NCI-H2081 (cell line): ENCODE data around the gene SCLT1.
A peak's percentile ranks its signal among the peaks of the same experiment; 100 is the strongest.
"Not testable (repeated sequence)": the region's sequence is repeated elsewhere in the genome, so short reads cannot be mapped to it uniquely, and the experiment has no call there.

Experiments used
- DNase-seq, 2 experiments: peaks; one replicate each; lab custom pipeline; 2025; lab: John Stamatoyannopoulos, UW

SCLT1 gene

DNA sequence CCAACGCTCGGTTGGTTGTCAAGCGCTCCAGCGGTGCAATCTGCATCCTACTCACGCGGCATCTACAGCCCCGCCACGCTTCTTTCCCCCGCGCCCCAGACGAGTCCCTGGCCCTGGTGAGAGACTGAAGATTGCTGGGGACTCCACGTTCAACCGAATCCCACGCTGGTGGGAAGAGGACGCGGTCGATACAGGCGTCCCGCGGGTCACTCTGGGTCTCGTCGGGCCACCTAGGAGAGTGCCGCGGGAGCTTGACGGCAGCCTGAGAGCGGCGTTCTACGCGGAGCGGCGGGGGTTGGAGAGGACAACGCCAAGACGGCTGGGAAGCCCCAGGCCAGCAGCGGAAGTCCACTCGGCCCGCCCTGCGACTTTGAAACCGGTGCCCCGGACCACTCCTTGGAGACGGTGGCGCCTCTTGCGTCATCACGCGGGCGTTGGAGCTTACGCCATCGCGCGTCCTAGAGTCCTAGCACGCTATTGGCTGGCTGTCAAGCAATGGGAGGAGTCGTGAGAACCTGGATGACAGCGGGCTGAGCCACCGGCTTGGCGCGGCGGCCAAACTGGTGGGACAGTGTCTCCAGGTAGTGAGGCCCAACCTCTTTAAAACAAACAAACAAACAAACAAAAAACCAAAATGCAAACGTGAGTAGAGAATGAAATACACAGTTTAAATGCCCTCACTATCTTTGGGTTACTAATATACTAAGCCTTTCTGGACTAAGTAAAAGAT is at the start of gene SCLT1:
Gene SCLT1 (minus strand): TSS at position 349 of the 730 bp plus-strand sequence. CDS start 436 bp downstream, outside the sequence.
- DNase-seq: peak; percentile 95 to 98

DNA sequence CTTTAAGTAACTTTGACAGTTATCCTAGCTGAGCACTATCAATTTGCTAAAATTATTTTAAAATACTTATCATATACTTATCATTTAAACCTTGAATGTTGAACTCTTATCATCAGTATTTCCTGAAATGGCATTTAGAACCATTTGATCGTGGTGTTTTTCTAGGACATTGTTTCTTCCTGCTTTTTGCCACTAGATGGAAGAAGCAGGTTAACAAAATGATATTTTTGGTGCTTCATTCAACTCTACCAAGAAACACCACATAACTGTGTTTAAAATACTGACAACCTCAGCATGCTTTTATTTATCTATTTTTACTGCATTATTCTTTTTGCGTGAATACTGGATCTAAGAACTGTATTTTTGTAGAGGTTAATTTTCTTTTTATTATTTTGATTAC is 47.2 kb upstream of the SCLT1 start:
- DNase-seq: peak in 1 of 2 experiments; percentile 7

- DNase-seq: peak; percentile 27 to 71
Observed at GRCh38 chr4:129138810-129139496, 45.6 kb upstream of the SCLT1 start.

GRCh38 chr4:129136433-129136832 is 43.1 kb upstream of the SCLT1 start:
- no peak for DNase-seq

GRCh38 chr4:129131343-129131742 is 38.0 kb upstream of the SCLT1 start:
- DNase-seq: no peak

DNA sequence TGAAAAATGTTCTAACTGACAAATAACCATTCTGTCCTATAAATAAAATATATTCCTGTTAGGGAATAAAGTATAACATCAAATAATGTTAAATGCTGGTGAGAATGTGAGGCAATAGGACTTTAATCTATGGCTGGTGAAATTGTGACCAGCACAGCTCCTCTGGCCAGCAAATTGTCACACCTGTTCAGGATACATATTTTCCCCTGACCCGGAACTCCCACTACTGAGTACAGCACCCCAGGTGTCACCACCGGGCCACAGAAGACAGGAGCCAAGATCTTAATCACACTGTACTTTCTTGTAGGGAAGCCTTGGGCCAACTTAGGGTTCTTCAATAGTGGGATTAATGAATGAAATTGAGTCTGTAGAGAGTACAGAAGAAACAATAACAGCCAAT is 35.8 kb upstream of the SCLT1 start:
- DNase-seq: no peak

DNA sequence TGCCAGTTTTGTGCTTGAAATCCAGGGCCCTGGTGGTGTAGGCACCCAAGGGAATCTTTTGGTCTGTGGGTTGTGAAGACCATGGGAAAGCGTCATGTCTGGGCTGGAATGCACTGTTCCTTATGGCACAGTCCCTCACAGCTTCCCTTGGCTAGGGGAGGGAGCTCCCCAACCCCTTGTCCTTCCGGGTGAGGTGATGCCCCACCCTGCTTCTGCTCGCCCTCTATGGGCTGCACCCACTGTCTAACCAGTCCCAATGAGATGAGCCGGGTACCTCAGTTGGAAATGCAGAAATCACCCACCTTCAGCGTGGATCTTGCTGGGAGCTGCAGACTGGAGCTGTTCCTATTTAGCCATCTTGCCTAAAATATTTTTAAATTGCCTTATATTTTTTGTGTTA is 33.3 kb upstream of the SCLT1 start:
- DNase-seq: not testable (repeated sequence)

DNA sequence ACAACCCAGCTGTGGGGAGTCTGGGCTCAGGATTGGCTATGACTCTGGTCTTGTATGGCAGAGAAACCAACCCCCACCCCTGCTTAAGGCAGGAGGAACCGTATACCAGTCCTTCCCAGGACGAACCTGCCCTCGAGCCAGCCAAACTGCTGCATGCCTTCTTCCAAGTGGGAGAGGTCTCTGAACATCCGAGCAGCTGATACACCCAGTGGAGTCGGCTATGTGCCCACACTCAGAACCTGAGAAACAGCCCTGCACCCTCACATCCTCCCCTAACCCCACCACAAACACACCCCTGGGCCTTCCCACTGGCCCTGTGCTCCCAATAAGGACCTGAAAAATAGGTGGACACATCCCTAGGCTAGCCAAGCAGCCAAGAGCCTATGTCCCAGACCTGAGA is 24.4 kb upstream of the SCLT1 start:
- DNase-seq: no peak

DNA sequence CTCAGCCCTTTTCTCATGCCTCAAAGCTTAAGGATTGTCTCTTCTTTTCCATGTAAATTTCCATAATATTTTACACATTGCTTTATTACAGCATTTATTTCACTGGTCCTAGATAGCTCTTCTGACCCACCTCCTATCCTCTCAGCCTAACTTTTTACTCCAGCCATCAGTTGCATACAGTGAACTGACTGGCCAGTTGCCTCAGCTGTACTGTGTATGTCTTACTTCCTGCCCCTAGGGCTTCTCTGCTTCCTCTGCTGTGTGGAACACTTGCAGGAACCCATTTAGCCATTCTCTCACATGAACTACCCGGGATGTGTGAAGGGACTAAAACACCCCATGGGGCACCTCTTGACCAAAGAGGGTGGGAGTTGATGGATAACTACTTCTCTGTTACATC is 20.6 kb upstream of the SCLT1 start:
- no peak for DNase-seq

- no peak for DNase-seq
Observed at GRCh38 chr4:129113434-129113833, 20.1 kb upstream of the SCLT1 start.

GRCh38 chr4:129111919-129112318 is 18.6 kb upstream of the SCLT1 start:
- no peak for DNase-seq

DNA sequence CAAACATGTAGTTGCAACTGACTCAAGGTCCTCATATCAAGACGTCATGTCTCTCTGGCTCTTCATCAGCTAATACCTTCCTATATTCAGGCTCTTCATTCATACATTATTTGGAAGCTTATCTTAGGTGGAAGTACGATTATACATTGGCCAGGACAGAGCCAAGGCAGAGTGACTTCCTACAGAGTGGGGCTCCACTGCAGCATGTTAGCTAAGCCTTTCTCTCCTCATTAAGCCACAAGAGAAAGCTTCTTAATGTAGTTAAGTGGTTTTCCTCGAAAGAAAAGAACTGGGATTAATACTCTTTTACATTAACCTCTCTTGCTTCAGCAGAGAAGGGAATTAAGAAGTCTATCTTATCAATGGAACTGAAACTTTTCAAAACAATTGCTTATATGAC is 17.6 kb upstream of the SCLT1 start:
- DNase-seq: no peak

DNA sequence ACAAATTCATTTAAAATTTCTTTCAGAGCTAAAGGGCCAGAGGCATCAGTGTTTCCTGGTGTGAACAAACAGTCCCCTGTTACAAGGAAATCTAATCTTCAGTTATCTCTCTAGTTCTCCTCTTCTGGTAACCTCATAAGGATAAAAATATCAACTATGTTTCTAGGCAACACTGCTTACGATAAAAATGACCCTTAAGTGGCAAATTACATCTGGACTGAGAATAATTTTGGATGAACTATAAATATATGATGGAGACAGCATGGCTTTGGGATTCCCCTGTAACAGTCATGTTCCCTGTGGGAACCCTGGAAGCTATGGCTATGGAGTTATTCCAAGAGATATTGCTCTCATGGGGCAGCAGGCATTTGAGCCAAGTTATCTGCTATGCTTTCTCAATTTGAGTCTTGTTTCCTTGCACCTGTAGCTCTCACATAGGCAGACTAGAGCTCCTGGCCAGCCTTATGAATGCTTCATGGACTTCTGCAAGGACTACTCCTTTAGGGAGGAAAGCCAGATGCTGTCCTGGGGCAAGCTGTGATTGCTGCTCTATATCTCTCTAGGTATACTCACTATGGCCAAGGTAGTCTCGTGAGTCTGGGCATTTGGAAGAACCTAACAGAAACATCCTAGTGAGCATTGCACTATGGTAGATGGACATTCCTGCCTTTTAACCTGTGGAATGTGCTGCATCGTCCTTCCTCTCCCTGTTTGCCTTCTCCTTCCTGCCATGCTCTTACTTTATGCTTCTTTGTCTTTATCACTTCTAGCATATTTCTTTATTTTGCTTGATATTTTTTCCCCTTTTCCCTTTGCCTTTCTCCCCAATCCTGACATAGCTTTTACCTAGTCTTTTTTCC is 16.9 kb upstream of the SCLT1 start:
- DNase-seq: no peak

DNA sequence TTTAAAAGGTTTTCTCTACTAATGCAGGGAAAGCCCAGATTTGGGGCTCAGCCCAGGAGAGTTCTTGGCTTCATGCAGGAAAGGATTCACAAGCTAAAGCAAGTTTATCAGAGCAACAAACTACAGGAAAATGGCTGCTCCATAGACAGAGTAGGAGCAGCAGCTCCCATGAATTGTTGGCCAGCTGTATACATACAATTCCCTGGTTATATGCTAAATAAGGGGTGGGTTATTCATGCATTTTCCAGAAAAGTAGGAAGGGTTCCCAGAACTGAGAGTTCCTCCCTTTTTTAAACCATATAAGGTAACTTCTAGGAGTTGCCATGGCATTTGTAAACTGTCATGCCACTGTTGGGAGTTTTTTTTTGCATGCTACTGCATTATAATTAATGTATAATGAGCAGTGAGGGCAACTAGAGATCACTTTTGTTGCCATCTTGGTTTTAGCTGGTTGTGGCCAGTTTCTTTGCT is 5.2 kb upstream of the SCLT1 start:
- no peak for DNase-seq

DNA sequence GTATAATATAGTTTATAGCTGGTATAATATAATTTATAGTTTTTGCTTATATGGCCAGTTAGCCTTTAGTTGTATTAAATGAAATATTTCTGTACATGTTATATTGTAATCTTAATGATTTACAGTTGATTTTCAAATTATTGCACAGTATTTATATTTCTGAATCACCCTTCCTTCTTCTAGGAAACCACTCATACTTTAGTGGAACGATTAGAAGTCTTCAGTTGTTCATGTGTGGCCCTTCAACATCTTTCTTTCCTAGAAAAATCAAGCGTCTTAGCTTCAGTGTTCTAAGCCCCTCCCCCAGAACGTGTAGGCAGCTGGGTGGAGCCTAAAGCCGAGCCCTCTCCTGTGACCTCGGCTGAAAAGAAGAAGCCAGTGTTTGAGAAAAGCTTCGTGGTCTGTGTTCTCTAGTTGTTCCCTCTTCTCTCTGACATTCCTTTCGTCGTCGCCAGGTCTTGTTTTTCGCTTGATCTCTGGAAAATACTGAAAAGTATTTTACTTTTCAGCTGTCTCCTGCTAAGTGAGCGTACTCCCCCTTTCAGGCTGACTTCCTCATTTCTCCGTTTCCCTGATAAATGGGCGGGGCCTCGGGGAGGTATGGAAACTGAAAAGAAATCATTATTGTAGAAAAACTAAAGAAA is 2.6 kb upstream of the SCLT1 start, which contains the start of gene C4orf33:
Gene C4orf33 (plus strand): TSS at position 342 of the 644 bp plus-strand sequence. CDS start 6,459 bp downstream, outside the sequence.
- peak; percentile 39 to 55 for DNase-seq

DNA sequence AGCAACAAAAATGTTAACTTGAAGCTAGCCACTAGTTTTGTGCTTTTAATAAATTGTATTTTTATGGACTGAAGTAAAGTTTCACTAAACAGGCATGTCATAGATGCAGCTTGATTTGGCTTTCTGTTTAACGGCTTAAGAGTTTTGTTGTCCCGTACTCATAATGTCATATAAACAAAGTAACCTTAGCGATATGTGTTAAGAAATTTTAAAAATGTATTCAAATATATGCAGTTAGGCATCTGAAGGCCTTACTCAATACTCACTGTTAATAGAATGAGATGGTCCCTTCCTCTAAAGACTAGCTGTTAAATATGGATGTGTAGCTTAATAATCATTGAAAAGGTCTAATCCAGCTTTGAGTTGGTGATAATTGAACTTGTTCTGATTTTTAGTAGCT is 1.0 kb upstream of the SCLT1 start:
- DNase-seq: no peak

DNA sequence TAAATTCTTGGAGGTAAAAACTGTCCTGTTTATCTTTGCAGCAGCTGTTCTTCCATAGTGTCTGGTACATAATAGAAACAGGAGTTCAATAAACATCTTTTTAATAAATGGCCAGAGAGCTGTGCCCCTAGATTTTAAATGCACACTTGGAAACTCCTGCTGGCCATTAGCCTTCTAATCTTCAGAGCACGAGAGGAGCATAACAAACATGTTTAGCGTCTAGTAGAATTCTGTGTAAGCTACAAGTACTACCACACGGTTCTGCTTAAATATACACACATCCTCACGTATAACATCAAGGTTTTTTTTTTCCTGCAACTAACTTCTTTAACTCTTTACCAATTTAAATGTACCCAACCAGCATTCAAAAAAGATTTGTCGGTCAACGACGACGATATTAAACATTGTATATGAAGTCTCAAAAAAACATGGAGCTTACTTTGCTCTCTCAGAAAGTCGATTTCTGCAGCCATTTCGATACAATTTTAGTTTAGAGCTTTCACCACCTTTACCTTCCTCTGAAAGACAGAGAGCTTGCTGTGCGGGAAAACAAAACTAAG is 628 bp downstream of the SCLT1 start:
- peak in 1 of 2 experiments; percentile 15 for DNase-seq

DNA sequence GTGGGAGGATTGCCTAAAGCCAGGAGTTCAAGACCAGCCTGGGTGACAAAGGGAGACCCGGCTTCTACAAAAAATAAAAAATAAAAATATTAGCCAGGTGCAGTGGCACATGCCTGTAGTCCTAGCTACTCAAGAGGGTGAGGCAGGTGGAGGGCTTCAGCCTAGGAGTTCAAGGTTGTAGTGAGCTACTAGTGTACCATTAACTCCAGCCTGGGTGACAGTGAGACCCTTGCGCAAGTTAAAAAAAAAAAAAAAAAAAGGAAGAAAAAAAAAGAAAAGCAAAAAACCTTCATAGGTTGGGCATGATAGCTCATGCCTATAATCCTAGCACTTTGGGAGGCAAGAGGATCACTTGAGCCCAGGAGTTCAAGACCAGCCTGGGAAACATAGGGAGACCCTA is 5.8 kb downstream of the SCLT1 start:
- DNase-seq: no peak

DNA sequence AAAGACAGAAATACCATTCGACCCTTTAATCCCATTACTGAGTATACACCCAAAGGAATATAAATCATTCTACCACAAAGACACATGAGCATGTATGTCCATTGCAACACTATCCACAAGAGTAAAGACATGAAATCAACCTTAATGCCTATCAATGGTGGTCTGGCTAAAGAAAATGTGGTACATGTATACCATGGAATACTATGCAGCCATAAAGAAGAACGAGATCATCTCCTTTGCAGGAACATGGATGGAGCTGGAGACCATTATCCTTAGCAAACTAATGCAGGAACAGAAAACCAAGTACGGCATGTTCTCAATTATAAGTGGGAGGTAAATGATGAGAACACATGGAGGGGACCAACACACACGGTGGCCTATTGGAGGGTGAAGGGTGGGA is 7.9 kb downstream of the SCLT1 start:
- DNase-seq: no peak

DNA sequence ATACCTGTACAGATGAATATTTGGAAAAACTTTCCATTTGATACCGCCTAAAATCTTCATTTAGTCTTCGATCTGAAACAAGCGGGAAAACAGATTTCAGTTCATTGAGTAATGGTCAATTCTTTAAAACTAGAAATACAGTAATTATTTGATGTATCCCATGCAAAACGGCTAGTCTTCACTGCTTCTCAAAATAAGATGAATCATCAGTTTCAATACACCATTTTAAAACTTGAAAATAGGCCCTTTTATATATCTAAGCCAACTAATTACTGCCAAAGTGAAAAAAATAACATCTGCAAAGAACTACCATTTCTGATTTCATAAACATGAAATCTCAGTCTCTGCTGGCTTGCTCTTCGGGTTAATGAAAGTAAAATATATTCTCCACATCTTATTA is 11.0 kb downstream of the SCLT1 start:
- no peak for DNase-seq

DNA sequence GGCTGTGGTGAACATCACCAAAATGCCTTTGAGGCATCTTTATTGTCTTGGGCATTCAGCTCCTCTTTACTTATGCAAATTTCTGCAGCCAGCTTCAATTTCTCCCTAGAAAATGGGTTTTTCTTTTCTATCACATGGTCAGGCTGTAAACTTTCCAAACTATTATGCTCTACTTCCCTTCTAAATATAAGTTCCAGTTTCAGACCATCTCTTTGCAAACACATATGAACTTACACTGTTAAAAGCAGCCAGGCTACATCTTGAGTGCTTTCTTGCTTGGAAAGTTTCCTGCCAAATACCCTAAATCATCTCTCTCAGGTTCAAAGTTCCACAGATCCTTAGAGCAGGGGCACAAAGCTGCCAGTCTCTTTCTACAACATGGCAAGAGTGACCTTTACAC is 13.2 kb downstream of the SCLT1 start:
- no peak for DNase-seq

DNA sequence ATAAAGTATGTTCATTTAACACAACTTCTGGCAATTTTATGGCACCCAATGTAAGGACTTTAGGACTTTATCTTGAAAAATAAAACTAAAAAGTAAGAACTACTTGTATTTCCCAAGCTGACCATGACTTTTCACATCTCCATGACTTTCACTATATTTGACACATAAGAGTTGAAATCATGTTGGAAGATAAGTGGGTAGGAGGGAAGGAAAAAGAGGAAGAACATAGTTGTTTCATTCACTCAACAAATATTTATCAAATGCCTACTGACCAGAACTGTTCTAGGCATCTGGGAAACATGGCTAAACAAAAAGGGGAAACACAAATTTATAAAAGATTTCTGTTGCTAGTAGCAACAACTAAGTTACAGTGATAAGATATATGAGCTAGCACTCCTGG is 16.0 kb downstream of the SCLT1 start:
- no peak for DNase-seq
